Kasumi-1 (cell line): Measurements from ENCODE around the gene DCAF8.
"Not testable (repeated sequence)": the region's sequence is repeated elsewhere in the genome, so short reads cannot be mapped to it uniquely, and the experiment has no call there.

Experiments used
- DNase-seq, 2 experiments: peaks; one replicate each; lab custom pipeline; 2025; lab: John Stamatoyannopoulos, UW

Gene DCAF8

DNA sequence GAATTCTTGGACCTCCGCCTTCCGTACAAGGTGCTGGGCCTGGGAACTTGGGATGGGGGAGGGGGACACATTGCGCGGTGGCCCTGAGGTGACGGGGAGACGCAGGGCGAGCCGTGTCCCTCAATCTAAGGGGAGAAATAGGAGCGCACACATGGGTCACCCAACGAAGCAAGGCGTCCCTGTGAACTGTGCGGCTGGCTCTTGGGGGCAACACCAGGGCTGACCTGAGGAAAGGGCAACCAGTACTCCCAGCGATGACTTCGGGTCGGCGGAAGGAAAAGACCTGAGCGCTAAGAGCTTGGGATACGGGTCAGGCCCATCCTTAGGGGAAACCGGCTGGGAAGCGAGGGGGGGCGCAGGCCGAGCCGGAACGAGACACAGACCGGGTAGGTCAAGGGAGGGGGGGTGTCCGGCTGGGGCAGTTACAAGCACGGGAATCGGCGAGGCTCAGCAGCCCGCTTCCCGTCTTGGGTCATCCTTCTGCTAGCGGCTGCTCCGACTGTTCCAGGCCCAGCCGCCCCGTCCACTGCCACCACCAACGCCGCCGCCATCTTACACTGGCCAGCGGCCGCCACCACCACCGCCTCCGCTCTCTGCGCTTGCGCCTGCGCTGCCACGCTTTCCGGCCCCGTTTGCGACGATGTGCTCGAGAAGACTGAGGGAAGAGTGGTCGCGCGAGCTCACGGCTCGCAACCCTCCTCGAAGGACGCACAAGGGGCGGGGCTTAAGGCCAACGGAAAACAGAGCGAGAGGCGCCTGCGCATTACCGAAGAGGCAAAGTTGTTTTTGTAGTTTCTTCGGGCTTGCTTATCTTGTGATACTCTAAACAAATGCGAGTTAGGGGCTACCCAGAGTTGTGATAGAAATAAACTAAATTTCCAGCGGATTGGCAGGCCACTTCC lies at the start of gene DCAF8:
TSS of gene DCAF8 (minus strand) at position 657 of the 902 bp plus-strand sequence. CDS start 18,541 bp downstream, outside the sequence.
- peak; percentile 97 to 98 for DNase-seq

GRCh38 chr1:160309571-160309970 lies 47.2 kb upstream of the DCAF8 start:
- no peak for DNase-seq

DNA sequence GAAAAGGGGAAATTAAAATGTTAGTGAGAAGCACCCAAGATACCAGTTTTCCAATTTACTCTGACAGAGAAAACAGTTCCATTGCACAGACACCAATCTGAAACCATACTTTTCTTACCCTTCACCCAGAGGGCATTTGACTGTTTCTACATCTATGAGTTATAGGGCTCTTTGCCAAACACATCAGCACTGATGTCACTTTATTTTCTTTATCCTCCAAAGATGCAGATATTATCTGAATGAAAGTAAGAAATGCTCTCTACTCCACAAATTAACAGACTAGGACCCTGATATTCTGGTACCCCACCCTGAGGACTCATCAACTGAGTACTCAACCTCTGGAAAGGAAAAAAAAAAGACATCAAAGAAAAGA lies 46.8 kb upstream of the DCAF8 start:
- no peak for DNase-seq

GRCh38 chr1:160308451-160309184 lies 46.3 kb upstream of the DCAF8 start:
- no peak for DNase-seq

- no peak for DNase-seq
Measured at GRCh38 chr1:160307118-160307791, 44.9 kb upstream of the DCAF8 start.

GRCh38 chr1:160300173-160300572 lies 37.8 kb upstream of the DCAF8 start:
- no peak for DNase-seq

- no peak for DNase-seq
Measured at GRCh38 chr1:160296036-160296435, 33.7 kb upstream of the DCAF8 start.

DNA sequence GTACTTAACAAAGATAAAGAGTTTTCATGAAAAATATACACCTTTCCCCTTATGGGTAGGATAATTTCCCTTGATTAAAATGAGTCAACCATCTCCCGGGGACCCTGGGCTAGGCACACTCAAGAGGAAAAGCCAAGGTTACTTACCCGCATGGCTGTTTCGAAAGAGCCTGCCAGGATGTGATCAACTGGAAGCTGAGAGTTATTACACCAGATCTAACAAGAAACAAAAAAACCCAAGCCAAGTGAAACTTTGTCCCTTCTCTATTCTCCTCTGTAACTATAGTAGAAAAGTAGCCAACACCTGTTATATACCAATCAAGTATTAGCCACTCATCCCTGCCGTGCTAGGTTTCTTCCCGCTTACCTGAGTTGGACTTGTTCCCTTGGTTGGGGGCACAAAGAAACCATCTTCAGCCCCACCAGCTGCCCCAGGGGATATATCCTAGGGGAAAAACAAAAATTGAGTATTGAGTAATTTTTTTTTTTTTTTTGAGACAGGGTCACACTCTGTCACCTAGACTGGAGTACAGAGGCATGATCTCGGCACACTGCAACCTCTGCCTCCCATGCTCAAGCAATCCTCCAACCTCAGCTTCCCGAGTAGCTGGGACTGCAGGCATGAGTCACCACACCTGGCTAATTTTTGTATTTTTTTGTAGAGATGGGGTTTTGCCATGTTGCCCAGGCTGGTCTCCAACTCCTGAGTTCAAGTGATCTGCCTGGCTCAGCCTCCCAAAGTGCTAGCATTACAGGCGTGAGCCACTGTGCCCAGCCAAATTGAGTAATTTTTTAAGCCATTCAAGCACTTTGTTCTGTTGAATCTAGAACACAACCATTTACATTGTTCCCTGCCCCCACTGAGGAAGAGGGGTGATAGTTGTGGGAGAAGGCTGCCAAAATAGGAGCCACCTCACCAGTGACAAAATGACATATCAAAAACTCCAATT lies 30.9 kb upstream of the DCAF8 start:
- DNase-seq = no peak

GRCh38 chr1:160291248-160292220 lies 29.2 kb upstream of the DCAF8 start:
- peak; percentile 70 to 76 for DNase-seq

- not testable (repeated sequence) for DNase-seq
Measured at GRCh38 chr1:160287769-160288168, 25.4 kb upstream of the DCAF8 start.

DNA sequence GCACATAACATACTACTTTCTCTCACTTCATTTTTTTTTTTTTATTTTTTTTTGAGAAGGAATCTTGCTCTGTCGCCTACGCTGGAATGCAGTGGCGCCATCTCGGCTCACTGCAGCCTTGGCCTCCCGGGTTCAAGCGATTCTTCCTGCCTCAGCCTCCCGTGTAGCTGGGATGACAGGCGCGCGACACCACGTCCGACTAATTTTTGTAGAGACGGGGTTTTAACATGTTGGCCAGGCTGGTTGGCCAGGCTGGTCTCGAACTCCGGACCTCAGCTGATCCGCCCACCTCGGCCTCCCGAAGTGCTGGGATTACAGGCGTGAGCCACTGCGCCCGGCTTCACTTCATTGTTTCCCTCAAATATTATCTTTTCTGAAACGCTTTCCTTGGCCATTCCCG lies 23.2 kb upstream of the DCAF8 start:
- no peak for DNase-seq

DNA sequence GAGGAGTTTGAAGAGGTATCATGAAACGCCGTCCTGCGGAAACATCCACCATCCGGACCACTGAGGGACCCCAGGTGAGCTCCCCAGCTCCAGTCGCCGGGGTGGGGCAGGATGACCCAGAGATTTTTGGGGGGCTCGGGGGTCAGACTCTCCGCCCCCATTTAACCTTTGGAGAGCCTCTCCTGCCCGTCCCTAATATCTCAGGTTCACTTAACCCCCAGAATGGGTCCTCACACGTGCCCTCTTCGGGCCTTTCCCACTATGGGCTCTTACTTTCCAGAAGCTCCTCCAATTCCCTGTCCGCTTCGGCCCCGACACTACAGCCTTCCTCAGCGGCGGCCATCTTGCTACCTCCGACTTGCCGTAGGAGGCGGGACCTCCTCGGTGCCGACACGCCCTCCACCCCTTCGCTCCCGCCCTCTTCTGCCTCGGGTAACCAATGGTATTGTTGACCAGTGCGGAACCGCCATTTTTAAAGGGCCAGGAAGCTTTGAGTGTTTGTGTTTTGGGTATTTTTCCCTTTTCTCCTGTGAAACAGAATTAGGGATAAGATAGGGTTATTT lies 22.5 kb upstream of the DCAF8 start, which contains the start of gene PEX19:
TSS of gene PEX19 (minus strand) at position 352 of the 563 bp plus-strand sequence. CDS start at position 343, 9 bp downstream.
- peak; percentile 89 to 92 for DNase-seq

DNA sequence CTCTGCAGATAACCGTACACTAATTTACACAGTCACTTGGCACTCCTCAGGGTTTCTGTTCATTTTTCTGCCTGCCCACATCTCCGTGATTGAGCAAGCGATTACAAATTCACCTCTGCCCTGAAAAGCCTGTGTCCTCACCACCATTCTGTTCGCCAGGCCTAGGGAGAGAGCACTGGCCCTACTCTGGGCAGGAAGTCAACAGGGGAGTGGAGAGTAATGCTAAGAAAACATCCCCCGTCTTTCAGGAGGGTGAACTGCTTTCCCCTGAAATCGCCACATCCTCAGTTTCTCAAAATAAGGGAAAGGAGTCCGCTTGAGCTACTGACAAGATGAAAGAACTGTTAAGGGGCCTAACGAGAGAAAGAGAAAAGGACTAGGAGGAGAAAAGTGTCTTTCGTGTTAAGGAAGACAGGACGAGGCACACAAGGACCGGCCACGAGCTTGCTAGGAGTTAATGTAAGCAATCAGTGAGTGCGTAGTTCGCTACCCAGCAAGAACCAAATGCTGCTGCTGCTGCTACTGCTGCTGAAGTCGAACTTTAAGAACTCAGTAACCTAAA lies 22.0 kb upstream of the DCAF8 start:
- peak; percentile 20 to 24 for DNase-seq

- DNase-seq = no peak
Measured at GRCh38 chr1:160282807-160283206, 20.5 kb upstream of the DCAF8 start.

DNA sequence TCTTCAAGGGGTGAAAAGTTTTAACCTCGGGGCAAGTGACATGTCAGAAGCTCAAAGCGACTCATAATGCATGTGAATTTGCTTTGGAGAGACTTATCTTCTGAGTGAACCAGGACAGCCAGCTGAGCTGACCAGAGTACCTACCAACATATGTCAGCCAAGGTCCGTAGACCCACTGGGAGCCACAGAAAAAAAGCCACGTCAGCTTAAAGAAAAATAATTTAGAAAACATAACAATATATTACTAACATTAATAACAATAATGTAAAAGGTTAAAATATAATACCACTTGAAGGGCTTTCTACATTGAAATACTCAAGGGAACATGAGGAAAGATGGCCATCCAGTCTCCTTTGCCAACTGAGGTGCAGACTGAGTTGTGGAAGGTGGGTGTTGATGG lies 15.6 kb upstream of the DCAF8 start:
- DNase-seq = no peak

GRCh38 chr1:160277330-160277729 lies 15.0 kb upstream of the DCAF8 start:
- DNase-seq = no peak

- DNase-seq = no peak
Measured at GRCh38 chr1:160271025-160271424, 8.7 kb upstream of the DCAF8 start.

DNA sequence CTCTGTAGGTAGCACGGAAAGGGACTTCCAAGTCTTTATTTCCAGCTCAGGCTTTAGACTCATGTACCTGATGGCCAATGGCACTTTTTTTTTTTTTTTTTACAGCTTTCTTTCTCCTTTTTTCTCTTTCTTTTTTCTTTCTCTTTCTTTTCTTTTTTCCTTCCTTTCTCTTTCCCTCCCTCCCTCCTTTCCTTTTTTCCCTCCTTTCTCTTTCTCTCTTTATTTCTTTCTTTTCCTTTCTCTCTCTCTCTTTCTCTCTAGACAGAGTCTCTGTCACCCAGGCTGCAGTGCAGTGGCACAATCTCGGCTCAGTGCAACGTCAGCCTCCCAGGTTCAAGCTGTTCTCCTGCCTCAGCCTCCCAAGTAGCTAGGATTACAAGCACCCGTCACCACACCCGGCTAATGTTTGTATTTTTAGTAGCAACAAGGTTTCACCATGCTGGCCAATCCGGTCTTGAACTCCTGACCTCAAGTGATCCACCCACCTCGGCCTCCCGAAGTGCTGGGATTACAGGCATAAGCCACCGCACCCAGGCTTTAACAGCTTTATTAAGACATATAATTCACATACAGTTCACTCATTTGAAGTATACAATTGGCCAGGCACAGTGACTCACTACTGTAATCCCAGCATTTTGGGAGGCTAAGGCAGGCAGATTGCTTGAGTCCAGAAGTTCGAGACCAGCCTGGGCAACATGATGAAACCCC lies 5.1 kb upstream of the DCAF8 start:
- no peak for DNase-seq
